8988T (cell line): ENCODE measurements around the gene TMC2.
"Not testable (repeated sequence)": the region's sequence is repeated elsewhere in the genome, so short reads cannot be mapped to it uniquely, and the experiment has no call there.

Experiments used
- DNase-seq: peaks from one replicate; pipeline ENCODE4 v3.0.0; 2011

Gene TMC2

DNA sequence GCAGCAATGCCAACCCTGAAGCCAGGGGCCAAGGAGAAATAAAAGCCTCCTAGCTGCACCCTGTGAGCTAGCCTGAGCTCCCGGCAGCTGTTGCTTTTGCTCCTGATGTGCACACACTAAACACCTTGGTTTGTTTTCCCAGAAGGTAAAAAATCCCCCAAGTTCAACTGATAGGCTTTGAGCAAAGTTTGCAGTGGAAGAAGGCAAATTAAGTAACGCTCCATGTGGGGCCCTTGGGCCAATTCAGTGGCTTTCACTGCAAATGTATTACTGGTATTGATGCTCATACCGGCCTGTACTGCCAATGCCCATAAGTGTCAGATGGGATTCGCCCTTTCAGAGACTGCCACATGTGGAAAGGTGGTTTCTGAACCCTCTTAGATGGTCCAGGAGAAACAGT lies 137.1 kb downstream of the TMC2 start:
- DNase-seq = no peak

- DNase-seq = no peak
Observed at GRCh38 chr20:2680046-2680445, 143.7 kb downstream of the TMC2 start.

- not testable (repeated sequence) for DNase-seq
Observed at GRCh38 chr20:2682040-2682439, 145.7 kb downstream of the TMC2 start.

- not testable (repeated sequence) for DNase-seq
Observed at GRCh38 chr20:2684817-2685216, 148.4 kb downstream of the TMC2 start.

DNA sequence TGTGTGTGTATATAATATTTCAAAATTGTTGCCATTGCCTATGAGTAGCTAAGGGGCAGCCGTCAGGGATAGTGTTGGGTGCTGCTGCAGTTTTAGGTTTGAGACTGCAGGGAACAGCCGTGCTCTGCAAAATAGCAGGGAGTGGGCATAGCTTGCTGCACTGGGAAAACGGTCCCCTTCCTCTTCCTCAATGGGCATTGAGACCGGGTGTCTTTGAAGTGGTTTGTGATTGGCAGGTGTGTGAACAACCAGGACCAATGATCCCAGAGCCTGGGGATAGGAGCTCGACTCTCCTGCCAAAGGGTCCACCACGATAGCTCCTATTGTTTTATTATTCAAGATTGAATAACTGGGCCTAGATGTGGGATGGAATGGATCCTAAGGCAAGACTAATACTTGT lies 151.1 kb downstream of the TMC2 start:
- no peak for DNase-seq

GRCh38 chr20:2688041-2688591 lies 151.7 kb downstream of the TMC2 start:
- DNase-seq = peak; percentile 70

- no peak for DNase-seq
Observed at GRCh38 chr20:2690213-2690612, 153.8 kb downstream of the TMC2 start.

- DNase-seq = no peak
Observed at GRCh38 chr20:2690718-2691117, 154.3 kb downstream of the TMC2 start.

- no peak for DNase-seq
Observed at GRCh38 chr20:2691127-2691526, 154.8 kb downstream of the TMC2 start.
